GM19193 (cell line): Measurements from ENCODE around the gene ZBTB17.

Experiments
- POLR2A ChIP-seq: IDR thresholded peaks from 4 replicates; pipeline ENCODE4 v1.6.1; 2011; ENCODE audit not compliant: insufficient read depth, insufficient read length; ENCODE audit errors: extremely low read depth

Gene ZBTB17

DNA sequence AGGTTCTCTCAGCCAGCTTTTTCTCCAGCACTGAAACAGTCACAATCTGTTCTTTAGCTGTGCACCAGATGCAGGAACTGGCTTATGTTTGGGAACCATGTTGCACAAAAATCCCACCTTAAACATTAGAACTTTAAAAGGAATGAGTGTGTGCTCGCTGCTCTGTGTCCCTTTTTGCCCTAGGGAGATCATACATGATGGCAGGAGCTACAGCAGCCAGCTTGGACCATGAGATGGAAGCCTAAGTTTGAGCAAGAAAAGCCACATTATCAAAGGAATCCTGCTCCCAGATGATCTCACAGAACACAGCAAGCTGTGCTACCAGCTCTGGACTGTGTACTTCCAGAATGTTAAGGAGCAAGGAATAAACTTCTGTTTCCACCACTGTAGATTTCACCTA, 3.5 kb downstream of the ZBTB17 start:
- TF ChIP-seq POLR2A, result no peak

GRCh38 chr1:15970911-15971310, 5.0 kb downstream of the ZBTB17 start:
- no peak for TF ChIP-seq POLR2A

- TF ChIP-seq POLR2A, result no peak
Measured at GRCh38 chr1:15969321-15969880, 6.5 kb downstream of the ZBTB17 start.

DNA sequence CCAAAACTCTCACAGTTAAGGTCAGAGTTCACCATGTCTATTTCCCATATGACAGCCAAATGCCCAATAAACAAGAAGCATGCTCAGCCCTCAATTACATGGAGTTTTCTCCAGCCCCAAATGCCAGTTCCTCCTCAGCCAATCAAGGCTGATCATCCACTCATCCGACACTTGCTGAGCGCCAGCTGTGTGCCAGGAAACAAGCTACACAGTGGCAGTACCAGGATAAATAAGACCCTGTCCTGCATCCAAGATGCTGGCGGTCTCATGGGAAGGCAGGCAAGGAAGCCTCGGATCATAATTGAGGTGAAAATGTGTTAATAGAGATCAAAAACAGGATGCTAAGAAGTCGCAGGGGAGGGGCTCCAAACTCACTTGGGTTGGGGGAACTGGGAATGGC, 7.7 kb downstream of the ZBTB17 start:
- TF ChIP-seq POLR2A, result no peak

DNA sequence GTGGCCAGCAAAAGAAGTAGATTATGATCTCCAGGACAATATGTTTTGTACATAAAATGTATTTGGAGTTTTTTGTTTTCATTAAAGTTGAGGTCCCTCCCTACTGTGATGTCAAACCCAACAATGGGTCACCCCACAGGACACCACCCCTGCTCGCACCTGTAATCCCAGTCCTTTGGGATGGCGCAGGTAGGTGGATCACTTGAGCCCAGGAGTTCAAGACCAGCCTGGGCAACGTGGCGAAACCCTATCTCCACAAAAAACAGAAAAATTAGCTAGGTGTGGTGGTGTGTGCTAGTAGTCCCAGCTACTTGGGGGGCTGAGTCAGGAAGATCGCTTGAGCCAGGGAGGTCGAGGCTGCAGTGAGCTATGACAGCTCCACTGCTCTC, 9.0 kb downstream of the ZBTB17 start:
- TF ChIP-seq POLR2A, result no peak

GRCh38 chr1:15966081-15966955, 9.6 kb downstream of the ZBTB17 start:
- peak; percentile 18 for TF ChIP-seq POLR2A

- TF ChIP-seq POLR2A, result no peak
Measured at GRCh38 chr1:15965228-15965767, 10.6 kb downstream of the ZBTB17 start.

GRCh38 chr1:15963968-15964648, 11.8 kb downstream of the ZBTB17 start:
- TF ChIP-seq POLR2A, result no peak

GRCh38 chr1:15963363-15963967, 12.4 kb downstream of the ZBTB17 start:
- TF ChIP-seq POLR2A, result no peak

- TF ChIP-seq POLR2A, result no peak
Measured at GRCh38 chr1:15962671-15963362, 13.1 kb downstream of the ZBTB17 start.

DNA sequence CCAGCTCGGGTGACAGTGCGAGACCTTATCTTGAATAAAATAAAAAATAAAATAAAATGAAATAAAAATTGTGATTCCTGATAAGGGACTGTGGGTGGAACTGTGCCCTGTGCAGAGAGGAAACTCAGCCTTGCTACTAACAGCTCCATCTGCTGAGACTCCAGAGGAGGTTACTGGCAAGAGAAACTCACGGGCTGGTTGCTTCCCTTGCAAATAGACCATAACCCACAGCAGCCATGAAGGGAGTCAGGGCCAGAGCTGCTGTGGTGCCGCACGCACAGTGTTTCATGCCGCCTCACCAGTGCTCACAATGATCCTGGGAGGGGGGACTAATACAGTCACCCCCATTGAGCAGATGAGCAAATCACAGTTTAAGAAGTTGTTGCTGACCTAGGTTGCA, 13.7 kb downstream of the ZBTB17 start:
- no peak for TF ChIP-seq POLR2A

GRCh38 chr1:15961492-15961891, 14.4 kb downstream of the ZBTB17 start:
- no peak for TF ChIP-seq POLR2A

GRCh38 chr1:15960808-15961207, 15.1 kb downstream of the ZBTB17 start:
- no peak for TF ChIP-seq POLR2A

DNA sequence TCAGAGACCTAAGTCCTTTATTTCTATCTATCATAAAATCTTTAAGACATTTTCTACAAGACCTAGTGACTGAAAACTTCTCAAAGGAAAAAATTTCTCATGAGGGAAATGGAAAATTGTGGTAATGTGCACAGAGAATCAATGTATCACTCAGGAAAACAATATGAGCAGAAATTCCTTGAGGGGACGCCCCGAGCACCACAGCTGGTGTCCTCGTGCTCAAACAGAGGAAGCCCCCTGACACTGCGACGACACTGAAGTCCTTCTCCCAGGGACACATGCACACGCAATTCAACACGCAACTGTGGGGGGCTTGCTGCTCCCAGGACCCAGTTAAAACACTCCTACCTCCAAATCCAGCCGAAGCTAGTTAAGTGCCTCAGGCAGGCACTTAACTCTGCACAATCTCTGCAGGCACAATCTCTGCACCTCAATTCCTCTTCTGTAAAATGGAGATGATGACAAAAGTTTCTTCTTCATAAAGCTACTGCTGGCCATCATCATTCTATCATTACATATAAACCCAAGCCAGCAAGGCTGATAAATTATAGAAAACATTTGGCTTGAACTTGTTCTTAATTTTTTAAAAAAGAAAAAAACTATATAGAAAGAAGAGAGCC, 16.0 kb downstream of the ZBTB17 start:
- no peak for TF ChIP-seq POLR2A
